Panc1 (cell line): ENCODE measurements around the gene ZFP3.
"Not testable (repeated sequence)": the region's sequence is repeated elsewhere in the genome, so short reads cannot be mapped to it uniquely, and the experiment has no call there.

Experiments used
- CTCF ChIP-seq: fragments of 450-650 bp; IDR thresholded peaks from 2 replicates; pipeline ENCODE4 v1.5.1; 2017; ENCODE audit warnings: mild to moderate bottlenecking
- POLR2AphosphoS5 ChIP-seq: IDR thresholded peaks from 2 replicates; pipeline ENCODE4 v1.6.1; 2012; ENCODE audit warnings: mild to moderate bottlenecking, low read depth, low read length, moderate library complexity
- REST ChIP-seq, 2 experiments: IDR thresholded peaks; 2 replicates each; pipeline ENCODE4 v1.6.1; 2011 to 2012; ENCODE audit warnings: low read depth in 2 of 2, control low read depth in 1 of 2, low read length in 1 of 2, mild to moderate bottlenecking in 1 of 2, moderate library complexity in 1 of 2; ENCODE audit not compliant: insufficient read depth in 1 of 2
- SIN3A ChIP-seq: IDR thresholded peaks from 2 replicates; pipeline ENCODE4 v1.6.1; 2012; ENCODE audit warnings: low read depth, mild to moderate bottlenecking, low read length, moderate library complexity, borderline replicate concordance; ENCODE audit not compliant: insufficient read depth

GRCh38 chr17:5077275-5077674 is 992 bp upstream of the ZFP3 start:
- TF ChIP-seq CTCF; REST (IDR thresholded peaks at IDR 0.05; ENCODE audit: insufficient read depth in 1 of 2, low read depth in 2 of 2, low read length in 1 of 2); POLR2AphosphoS5; SIN3A: not testable (repeated sequence)
